Measurements from ENCODE around the gene NOX3.
"Not testable (repeated sequence)": the region's sequence is repeated elsewhere in the genome, so short reads cannot be mapped to it uniquely, and the experiment has no call there.

NOX3 gene

GRCh38 chr6:155372256-155372655 lies 83.4 kb downstream of the NOX3 start:
- DNase-seq (ENCODE audit: low read depth in 2 of 2), result no peak

GRCh38 chr6:155371230-155371629 lies 84.4 kb downstream of the NOX3 start:
- no peak for DNase-seq (ENCODE audit: low read depth in 2 of 2)

- no peak for DNase-seq (ENCODE audit: low read depth in 2 of 2)
Observed at GRCh38 chr6:155366325-155366724, 89.3 kb downstream of the NOX3 start.

GRCh38 chr6:155364844-155365437 lies 90.7 kb downstream of the NOX3 start:
- DNase-seq (ENCODE audit: low read depth in 2 of 2), result no peak

GRCh38 chr6:155364021-155364420 lies 91.6 kb downstream of the NOX3 start:
- not testable (repeated sequence) for DNase-seq (ENCODE audit: low read depth in 2 of 2)

GRCh38 chr6:155362968-155363632 lies 92.5 kb downstream of the NOX3 start:
- DNase-seq (ENCODE audit: low read depth in 2 of 2), result not testable (repeated sequence)

DNA sequence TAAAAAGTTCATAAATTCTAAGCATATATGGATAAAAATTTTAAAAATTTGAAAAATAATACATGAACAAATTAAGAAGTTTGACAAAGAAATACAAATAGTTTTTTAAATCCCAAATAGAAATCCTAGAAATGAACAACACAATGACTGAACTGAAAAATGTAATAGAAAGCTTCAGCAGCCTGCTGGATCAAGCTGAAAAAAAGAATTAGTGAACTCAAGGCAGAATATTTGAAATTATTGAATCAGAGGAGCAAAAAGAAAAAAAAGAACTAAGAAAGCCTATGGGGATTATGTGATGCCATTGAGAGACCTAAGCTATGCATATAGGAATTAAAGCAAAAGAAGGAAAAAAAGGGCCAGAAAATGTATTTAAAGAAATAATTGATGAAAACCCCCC lies 101.5 kb downstream of the NOX3 start:
- no peak for DNase-seq (ENCODE audit: low read depth in 2 of 2)

DNA sequence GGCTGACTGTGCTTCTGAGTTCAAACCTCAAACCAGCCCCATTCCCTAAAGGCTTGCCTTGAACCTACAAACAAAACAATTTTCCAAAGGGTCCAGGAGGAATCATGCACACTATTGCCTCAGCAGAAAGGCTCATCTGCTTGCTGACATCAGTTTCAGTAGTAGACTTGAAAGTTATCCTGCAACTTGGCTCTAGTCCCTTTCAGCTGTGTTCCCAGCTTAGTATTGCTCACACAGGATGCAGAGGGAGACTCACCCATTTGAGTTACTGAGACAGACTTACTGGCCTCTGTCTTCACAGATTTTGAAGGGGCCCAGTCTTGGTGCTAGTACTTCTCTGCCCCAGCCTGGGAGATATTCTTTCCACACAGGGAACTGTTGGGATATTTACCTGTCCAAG lies 102.8 kb downstream of the NOX3 start:
- DNase-seq (ENCODE audit: low read depth in 2 of 2), result no peak

DNA sequence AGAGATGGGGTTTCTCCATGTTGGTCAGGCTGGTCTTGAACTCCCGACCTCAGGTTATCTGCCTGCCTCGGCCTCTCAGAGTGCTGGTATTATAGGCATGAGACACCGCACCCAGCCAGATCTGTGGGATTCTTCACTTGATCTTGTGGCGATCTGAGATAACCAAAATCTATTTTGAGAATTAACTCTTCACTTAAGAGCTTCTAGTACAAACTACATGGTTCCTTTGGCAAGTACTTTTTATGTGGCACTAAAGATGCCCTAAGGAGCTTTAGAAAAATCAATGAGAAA lies 103.6 kb downstream of the NOX3 start:
- DNase-seq (ENCODE audit: low read depth in 2 of 2), result no peak

DNA sequence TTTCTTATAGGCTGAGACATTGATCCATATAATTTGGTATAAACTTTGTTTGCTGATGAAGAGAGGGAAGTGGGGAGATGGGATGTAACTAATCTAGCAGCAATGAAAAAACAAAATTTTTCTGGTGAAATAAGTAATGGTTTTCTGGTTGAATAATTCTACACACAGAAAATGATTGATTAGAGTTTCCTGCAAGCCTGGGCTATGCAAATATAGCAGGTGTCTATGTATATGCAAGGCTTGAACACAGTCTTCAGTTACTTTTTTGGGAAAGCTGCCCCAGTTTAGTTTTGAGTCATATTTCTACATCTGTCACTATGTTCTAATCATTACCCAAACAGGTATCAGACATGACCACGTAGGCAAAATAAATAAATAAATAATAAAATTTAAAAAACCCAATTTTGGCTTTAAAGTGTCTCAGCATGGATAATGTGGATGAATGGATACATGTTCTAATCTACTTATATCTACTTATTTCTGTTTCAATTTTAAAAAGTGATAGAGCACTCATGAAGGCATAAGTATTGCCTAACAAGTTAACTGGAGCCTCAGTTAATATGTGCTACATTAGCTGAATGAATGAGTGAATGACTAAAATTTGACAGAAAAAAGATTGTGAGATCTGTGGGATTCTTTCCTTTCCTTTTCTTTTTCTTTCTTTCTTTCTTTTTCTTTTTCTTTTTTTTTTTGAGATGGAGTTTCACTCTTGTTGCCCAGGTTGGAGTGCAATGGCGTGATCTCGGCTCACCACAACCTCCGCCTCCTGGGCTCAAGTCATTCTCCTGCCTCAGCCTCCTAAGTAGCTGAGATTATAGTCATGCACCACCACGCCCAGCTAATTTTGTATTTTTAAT lies 104.1 kb downstream of the NOX3 start:
- DNase-seq (ENCODE audit: low read depth in 2 of 2), result no peak

GRCh38 chr6:155349956-155350355 lies 105.7 kb downstream of the NOX3 start:
- no peak for DNase-seq (ENCODE audit: low read depth in 2 of 2)

DNA sequence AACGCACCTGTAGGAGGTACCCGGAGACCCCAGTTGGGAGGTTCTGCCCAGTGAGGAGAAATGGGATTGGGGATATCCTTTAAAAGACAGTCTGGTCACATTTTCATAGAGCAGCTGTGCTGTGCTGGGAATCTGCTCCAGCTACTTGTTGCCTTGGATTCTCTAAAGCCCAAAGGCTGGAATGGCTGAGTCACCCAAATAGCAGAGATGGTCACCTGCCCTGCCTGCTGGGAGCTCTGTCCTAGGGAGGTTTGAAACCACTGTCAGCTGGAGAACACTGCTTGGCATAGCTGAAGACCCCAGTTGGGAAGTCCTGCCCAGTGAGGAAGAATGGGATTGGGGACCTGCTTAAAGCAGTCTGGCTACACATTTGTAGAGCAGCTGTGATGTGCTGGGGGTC lies 106.5 kb downstream of the NOX3 start:
- no peak for DNase-seq (ENCODE audit: low read depth in 2 of 2)

- DNase-seq (ENCODE audit: low read depth in 2 of 2), result no peak
Observed at GRCh38 chr6:155347800-155348199, 107.8 kb downstream of the NOX3 start.

GRCh38 chr6:155346957-155347356 lies 108.7 kb downstream of the NOX3 start:
- DNase-seq (ENCODE audit: low read depth in 2 of 2), result no peak

All from stimulated activated CD8-positive, alpha-beta memory T cell treated with anti-CD3 and anti-CD28 coated beads, Interleukin-2, amount 100 ng/mL, for 48 hours (primary cell).